Dermis microvascular lymphatic vessel endothelial cell (primary cell): ENCODE results near the gene ATG5. TPM values are rescaled to one million over a fixed set of nuclear protein-coding genes. Genes with fewer than 3 reads are reported as not detected.

Experiments
- total RNA-seq: library from RNA; depleted of rRNA; stranded (reverse); fragments of >200 nt; gene quantifications from 2 replicates; pipeline ENCODE4 v1.2.1, GENCODE V29; 2014

Gene ATG5
- total RNA-seq, 1 donor from 2014 or later = 49.9 TPM

Other genes with a start within 250 kb of the ATG5 start
- 1.3 and 1.5 TPM in 2 replicates for gene PRDM1, start 239.4 kb downstream of the ATG5 start, total RNA-seq
- gene CRYBG1, start 35.0 kb upstream of the ATG5 start, total RNA-seq = 4.2 and 7.6 TPM in 2 replicates